Myometrial cell (primary cell): ENCODE data around the gene ACAP3. TPM values are rescaled to one million over a fixed set of nuclear protein-coding genes. Genes with fewer than 3 reads are reported as not detected.

Source experiments
- total RNA-seq: library from RNA; depleted of rRNA; stranded (reverse); fragments of >200 nt; gene quantifications from 2 replicates; pipeline ENCODE4 v1.2.3, GENCODE V29; 2015

Gene ACAP3
- 19.1 and 25.4 TPM in 2 replicates for total RNA-seq

GRCh38 chr1:1307923-1308755 lies at the start of gene ACAP3, which contains the start of gene PUSL1:
Gene ACAP3 (minus strand): TSS chr1:1307930. CDS start chr1:1307815, 115 bp downstream.
Gene PUSL1 (plus strand): TSS chr1:1308597. CDS start chr1:1308644, 47 bp downstream.

GRCh38 chr1:1349256-1350012 lies 41.7 kb upstream of the ACAP3 start, which contains the start of gene DVL1:
Gene DVL1 (minus strand): TSS chr1:1349418. CDS start chr1:1349065, 353 bp downstream.

GRCh38 chr1:1331068-1331965 lies 23.6 kb upstream of the ACAP3 start, which contains the start of gene TAS1R3:
Gene TAS1R3 (plus strand): TSS chr1:1331280. CDS start chr1:1331346, 66 bp downstream.

GRCh38 chr1:1324524-1325287 lies 17.0 kb upstream of the ACAP3 start, which contains the start of the genes CPTP and INTS11:
Gene CPTP (plus strand): TSS chr1:1324802. CDS start chr1:1326911, 2,109 bp downstream.
Gene INTS11 (minus strand): TSS chr1:1324660. CDS start chr1:1324608, 52 bp downstream.

GRCh38 chr1:1273512-1274298 lies 34.0 kb downstream of the ACAP3 start, which contains the start of gene UBE2J2:
Gene UBE2J2 (minus strand): TSS chr1:1273854. CDS start chr1:1267992, 5,862 bp downstream.

GRCh38 chr1:1246577-1247340 lies 61.0 kb downstream of the ACAP3 start, which contains the start of gene C1QTNF12:
Gene C1QTNF12 (minus strand): TSS chr1:1246722. CDS start chr1:1246690, 32 bp downstream.

Other genes starting within 250 kb of the ACAP3 start
- gene RNF223, start 233.6 kb downstream of the ACAP3 start, total RNA-seq = not detected in 2 replicates
- 14.4 and 24.2 TPM in 2 replicates for gene C1orf159, start 191.8 kb downstream of the ACAP3 start, total RNA-seq
- not detected in 2 replicates for gene TTLL10, start 134.1 kb downstream of the ACAP3 start, total RNA-seq
- 1.9 and 3.7 TPM in 2 replicates for gene TNFRSF18, start 101.3 kb downstream of the ACAP3 start, total RNA-seq
- not detected in 2 replicates for gene TNFRSF4, start 93.8 kb downstream of the ACAP3 start, total RNA-seq
- gene SDF4, start 75.9 kb downstream of the ACAP3 start, total RNA-seq = 216 and 244 TPM in 2 replicates
- 23.9 and 24.6 TPM in 2 replicates for gene B3GALT6, start 75.7 kb downstream of the ACAP3 start, total RNA-seq
- 1.1 TPM in 1 of 2 replicates, not detected in the other for gene C1QTNF12, start 61.2 kb downstream of the ACAP3 start, total RNA-seq
- 40.1 and 44.5 TPM in 2 replicates for gene UBE2J2, start 34.1 kb downstream of the ACAP3 start, total RNA-seq
- under 0.01 TPM in 1 of 2 replicates, not detected in the other for gene SCNN1D, start 27.5 kb downstream of the ACAP3 start, total RNA-seq
- gene PUSL1, start 667 bp upstream of the ACAP3 start, total RNA-seq = 33.4 and 34.2 TPM in 2 replicates
- gene INTS11, start 16.7 kb upstream of the ACAP3 start, total RNA-seq = 119 TPM in 2 replicates
- gene CPTP, start 16.9 kb upstream of the ACAP3 start, total RNA-seq = 21.6 and 39.8 TPM in 2 replicates
- 0.18 TPM in 1 of 2 replicates, not detected in the other for gene TAS1R3, start 23.4 kb upstream of the ACAP3 start, total RNA-seq
- gene DVL1, start 41.5 kb upstream of the ACAP3 start, total RNA-seq = 66.8 and 69.5 TPM in 2 replicates
- 354 and 384 TPM in 2 replicates for gene MXRA8, start 50.6 kb upstream of the ACAP3 start, total RNA-seq
- 186 and 214 TPM in 2 replicates for gene AURKAIP1, start 67.3 kb upstream of the ACAP3 start, total RNA-seq
- gene CCNL2, start 91.4 kb upstream of the ACAP3 start, total RNA-seq = 33.4 and 51.4 TPM in 2 replicates
- gene MRPL20, start 99.4 kb upstream of the ACAP3 start, total RNA-seq = 136 and 244 TPM in 2 replicates
- gene ANKRD65, start 113.3 kb upstream of the ACAP3 start, total RNA-seq = 4.3 and 6.6 TPM in 2 replicates
- gene VWA1, start 127.8 kb upstream of the ACAP3 start, total RNA-seq = 12.2 and 13.3 TPM in 2 replicates
- gene ATAD3C, start 141.8 kb upstream of the ACAP3 start, total RNA-seq = 0.29 and 3.4 TPM in 2 replicates
- 29.1 and 33.2 TPM in 2 replicates for gene ATAD3B, start 163.8 kb upstream of the ACAP3 start, total RNA-seq
- 58.5 and 59.7 TPM in 2 replicates for gene ATAD3A, start 204.2 kb upstream of the ACAP3 start, total RNA-seq
- 18.3 and 20.5 TPM in 2 replicates for gene TMEM240, start 232.7 kb upstream of the ACAP3 start, total RNA-seq